K562 (cell line): ENCODE data around the gene LMO4. TPM values are rescaled to one million over a fixed set of nuclear protein-coding genes. Genes with fewer than 3 reads are reported as not detected.
A peak's percentile ranks its signal among the peaks of the same experiment; 100 is the strongest.

ENCODE experiments used
- ATAC-seq: fragments of 200-7000 bp; cut with Tn5 transposase; 3 replicates; pipeline ENCODE4 v1.9.1; 2020; ENCODE audit warnings: moderate library complexity
- BruUV-seq: library from RNA; stranded (reverse); fragments of 400-500 nt; replicated peaks from 2 replicates; lab custom pipeline; 2021; lab: Mats Ljungman, UMichigan
- CTCF ChIA-PET: fragments of 300-600 bp; formaldehyde crosslinking; extraction: SDS; loops from one replicate; lab custom pipeline; 2021; ENCODE audit warnings: low intra/inter-chr PET ratio; lab: Yijun Ruan, JAX
- POLR2A ChIA-PET: fragments of 300-600, 350-650 bp; sonication (Branson Sonifier 250); formaldehyde crosslinking; extraction: SDS; loops from one replicate; lab custom pipeline; 2021; ENCODE audit warnings: antibody characterized with exemption, inconsistent platforms; lab: Yijun Ruan, JAX
- DNase-seq, 4 experiments: peaks; one replicate each; pipeline versions ENCODE4 v3.0.0 to v3.0.0-alpha.2; 2011 to 2018; ENCODE audit warnings: low spot score in 3 of 4, mixed read lengths in 3 of 4; ENCODE audit errors: extremely low read depth in 1 of 4
- FAIRE-seq: peaks from 2 replicates; lab custom pipeline; 2011; peaks lifted over from hg19 to GRCh38; lab: Jason Lieb, UNC
- H2AFZ ChIP-seq: 2 replicates; pipeline ENCODE4 v1.6.0; 2011; ENCODE audit warnings: low read depth, low read length, control low read depth, inconsistent platforms
- H3K27ac ChIP-seq: fragments of 200-600 bp; 3 replicates; pipeline ENCODE4 v1.8.0; 2011; ENCODE audit warnings: low read depth, mild to moderate bottlenecking, control low read depth, inconsistent platforms, low read length, moderate library complexity, mixed read lengths; ENCODE audit errors: extremely low read depth
- H3K27me3 ChIP-seq, 2 experiments: fragments of 300-600 bp in 1 of 2; 2 replicates in 1 of 2; 3 replicates in 1 of 2; pipeline versions ENCODE4 v1.6.0 to v1.8.0; 2011; ENCODE audit warnings: inconsistent platforms in 2 of 2, low read length in 2 of 2, mild to moderate bottlenecking in 1 of 2, mixed read lengths in 1 of 2, moderate library complexity in 1 of 2; ENCODE audit not compliant: control insufficient read depth in 2 of 2, insufficient read depth in 2 of 2
- H3K36me3 ChIP-seq: fragments of 300-600 bp; 3 replicates; pipeline ENCODE4 v1.8.0; 2011; ENCODE audit warnings: mild to moderate bottlenecking, low read length, inconsistent platforms; ENCODE audit not compliant: control insufficient read depth, insufficient read depth
- H3K4me1 ChIP-seq, 2 experiments: fragments of 200-600 bp in 1 of 2; replicated peaks in 1 of 2; 2 replicates in 1 of 2; 3 replicates in 1 of 2; pipeline versions ENCODE4 v1.5.1 to v1.8.0; 2011; ENCODE audit warnings: inconsistent platforms in 2 of 2, low read length in 2 of 2, mild to moderate bottlenecking in 1 of 2, mixed read lengths in 1 of 2, moderate library complexity in 1 of 2; ENCODE audit not compliant: control insufficient read depth in 2 of 2, insufficient read depth in 2 of 2
- H3K4me2 ChIP-seq: 2 replicates; pipeline ENCODE4 v1.6.1; 2011; ENCODE audit warnings: low read length, control low read depth, inconsistent platforms, mixed read lengths; ENCODE audit not compliant: insufficient read depth
- H3K4me3 ChIP-seq: fragments of 200-600 bp; sonication (generic), shearing (Covaris generic); 2 replicates; pipeline ENCODE4 v1.5.1; 2016; ENCODE audit warnings: control low read depth, inconsistent platforms
- H3K79me2 ChIP-seq: fragments of 200-600 bp; 3 replicates; pipeline ENCODE4 v1.8.0; 2011; ENCODE audit warnings: low read length, inconsistent platforms; ENCODE audit not compliant: control insufficient read depth, insufficient read depth
- H3K9ac ChIP-seq, 2 experiments: 2 replicates each; pipeline versions ENCODE4 v1.6.0 to v1.6.1; 2011; ENCODE audit warnings: low read depth in 2 of 2, low read length in 2 of 2, control low read depth in 1 of 2, inconsistent platforms in 1 of 2, mild to moderate bottlenecking in 1 of 2, mixed read lengths in 1 of 2; ENCODE audit not compliant: insufficient read depth in 1 of 2
- H3K9me1 ChIP-seq: one replicate; pipeline ENCODE4 v1.6.0; 2011; ENCODE audit warnings: inconsistent platforms, mild to moderate bottlenecking, low read length, moderate library complexity; ENCODE audit not compliant: control insufficient read depth, insufficient read depth
- H3K9me3 ChIP-seq: replicated peaks from 2 replicates; pipeline ENCODE4 v1.5.1; 2011; ENCODE audit warnings: low read depth, low read length, inconsistent platforms; ENCODE audit not compliant: control insufficient read depth, insufficient read depth
- H4K20me1 ChIP-seq: replicated peaks from 2 replicates; pipeline ENCODE4 v1.6.1; 2011; ENCODE audit warnings: low read length, inconsistent platforms, mixed read lengths; ENCODE audit not compliant: control insufficient read depth, insufficient read depth
- CAMTA2 ChIP-seq: fragments of 250-450 bp; sonication (Bioruptor Pico); conservative IDR thresholded peaks from 2 replicates; pipeline ENCODE4 v1.5.1; 2022
- CHD1 ChIP-seq: fragments of 200-600 bp; sonication (generic); IDR thresholded peaks from one replicate; pipeline ENCODE4 v1.6.1; 2012; ENCODE audit warnings: mild to moderate bottlenecking, moderate library complexity, low read length, inconsistent platforms
- EGR1 ChIP-seq: fragments of 450-650 bp; conservative IDR thresholded peaks from 2 replicates; pipeline ENCODE4 v1.6.1; 2017; ENCODE audit warnings: mild to moderate bottlenecking
- ESRRB ChIP-seq: fragments of 250-450 bp; sonication (Bioruptor Pico); IDR thresholded peaks from 2 replicates; pipeline ENCODE4 v1.5.0; 2020; ENCODE audit warnings: mild to moderate bottlenecking, moderate library complexity, borderline replicate concordance
- FOXK1 ChIP-seq: sonication (generic); formaldehyde crosslinking; IDR thresholded peaks from 2 replicates; pipeline ENCODE4 v1.8.0; 2022; ENCODE audit warnings: missing genetic modification reagents, mild to moderate bottlenecking, borderline replicate concordance
- PHB ChIP-seq: fragments of 250-450 bp; sonication (Bioruptor Pico); IDR thresholded peaks from 2 replicates; pipeline ENCODE4 v1.5.0; 2021
- YY1 ChIP-seq, 3 experiments: IDR thresholded peaks; 2 replicates each; pipeline ENCODE4 v1.6.1; 2011; ENCODE audit warnings: low read length in 2 of 3, mild to moderate bottlenecking in 2 of 3, moderate library complexity in 2 of 3, borderline replicate concordance in 1 of 3, control low read depth in 1 of 3, low read depth in 1 of 3; ENCODE audit not compliant: insufficient read depth in 3 of 3, insufficient replicate concordance in 2 of 3, control insufficient read depth in 1 of 3, insufficient read length in 1 of 3; ENCODE audit errors: extremely low read depth in 1 of 3
- WGBS: fragments of 100-300 bp; shearing (Covaris generic); methylation state at CpG from one replicate; pipeline ENCODE4 v1.1.6; 2016; ENCODE audit warnings: low coverage, mixed read lengths; ENCODE audit not compliant: insufficient coverage; ENCODE audit errors: missing lambda C conversion rate; 5-methylcytosine and 5-hydroxymethylcytosine counted together
- in situ Hi-C: fragments of 300-500 bp; cut with MboI; formaldehyde crosslinking; loops from 4 replicates; pipeline ENCODE4 v1.15.0; 2018; ENCODE audit warnings: inconsistent platforms, mixed read lengths
- intact Hi-C: fragments of 100-400 bp; cut with micrococcal nuclease; formaldehyde crosslinking; loops from 2 replicates; pipeline ENCODE4 v1.14.2; 2022
- polyA plus RNA-seq, 8 experiments: library from polyadenylated mRNA; depleted of rRNA in 4 of 8; stranded (reverse) in 5 of 8; unstranded in 3 of 8; fragments of >200 nt; fragmentation: Nextera tagmentation in 2 of 8; fragmentation: Illumina TruSeq in 1 of 8; extraction: Ambion mirVana in 2 of 8; extraction: Trizol in 1 of 8; gene quantifications; 2 replicates each; pipeline versions ENCODE4 v1.2.1 to v1.2.3, GENCODE V29; 2011 to 2014; ENCODE audit warnings: inconsistent platforms in 1 of 8, missing spikeins in 1 of 8
- total RNA-seq, 7 experiments: library from RNA; depleted of rRNA in 6 of 7; stranded (reverse); fragments of >200 nt in 6 of 7; fragmentation: Illumina TruSeq in 2 of 7; extraction: Trizol in 2 of 7; gene quantifications; 2 replicates each; pipeline versions ENCODE4 v1.2.1 to v1.2.3, GENCODE V29; 2011 to 2021; ENCODE audit warnings: low replicate concordance in 1 of 7
- TF ChIP-seq, protein P1 (sequence below): fragments of 450-650 bp; IDR thresholded peaks from one replicate; pipeline ENCODE4 v1.6.1; 2018; ENCODE audit warnings: mild to moderate bottlenecking, moderate library complexity; ENCODE audit not compliant: partially characterized antibody
- TF ChIP-seq, protein P2 (sequence below), 3 experiments: IDR thresholded peaks in 2 of 3; conservative IDR thresholded peaks in 1 of 3; 2 replicates each; pipeline ENCODE4 v1.5.1; 2011 to 2012; ENCODE audit warnings: low read length in 3 of 3, mild to moderate bottlenecking in 3 of 3, control low read depth in 2 of 3, improper control_type of control experiment in 1 of 3, inconsistent platforms in 1 of 3, low read depth in 1 of 3, mixed read lengths in 1 of 3, moderate library complexity in 1 of 3; ENCODE audit not compliant: insufficient read depth in 2 of 3
- TF ChIP-seq, protein P3 (sequence below): fragments of 200-400 bp; formaldehyde crosslinking; IDR thresholded peaks from 2 replicates; pipeline ENCODE4 v1.6.1; 2017; ENCODE audit warnings: mild to moderate bottlenecking, low read depth, low read length, moderate library complexity

Gene LMO4
- total and polyA plus RNA-seq, 9 of the 15 experiments (the other 6 are each of a cell fraction or from before 2014, with no cell fraction given) = 3.1 to 35.3 (median 22.4) TPM

DNA sequence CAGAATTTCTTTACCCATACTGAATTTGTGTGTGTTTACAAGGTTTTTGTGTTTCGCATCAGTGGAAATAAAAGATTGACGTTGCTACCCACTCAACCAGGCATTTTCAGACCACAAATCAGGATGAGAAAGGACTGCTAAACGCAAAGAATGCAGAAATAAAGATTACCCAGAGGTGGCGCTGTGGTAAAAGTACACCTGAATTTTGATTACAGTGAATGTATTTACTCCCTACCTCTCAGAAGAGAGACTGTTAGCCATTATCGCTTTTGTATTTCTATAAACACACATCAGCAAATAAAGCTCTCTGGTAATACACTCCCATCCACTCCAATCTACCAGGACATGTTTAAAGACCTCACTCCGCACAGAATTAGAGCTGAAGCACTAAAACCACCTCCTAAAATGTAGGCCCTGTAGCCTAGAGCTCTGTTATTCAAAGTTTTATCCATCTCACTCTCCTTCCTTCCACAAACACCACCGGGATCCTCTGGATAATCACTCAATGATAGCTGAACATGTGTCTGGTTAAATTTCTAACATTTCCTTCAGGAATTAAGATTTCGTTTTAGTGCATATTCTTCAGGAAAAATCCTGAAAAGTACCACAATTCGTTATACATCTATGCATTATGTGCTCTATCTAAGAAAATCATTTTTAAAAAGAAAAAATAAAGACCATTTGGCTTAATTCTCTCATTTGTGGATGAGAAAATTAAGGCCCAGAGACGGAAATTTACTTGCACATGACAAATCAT is 2.5 kb upstream of the LMO4 start (continued):
- no peak for TF ChIP-seq FOXK1 (CRISPR knock-in tag)

DNA sequence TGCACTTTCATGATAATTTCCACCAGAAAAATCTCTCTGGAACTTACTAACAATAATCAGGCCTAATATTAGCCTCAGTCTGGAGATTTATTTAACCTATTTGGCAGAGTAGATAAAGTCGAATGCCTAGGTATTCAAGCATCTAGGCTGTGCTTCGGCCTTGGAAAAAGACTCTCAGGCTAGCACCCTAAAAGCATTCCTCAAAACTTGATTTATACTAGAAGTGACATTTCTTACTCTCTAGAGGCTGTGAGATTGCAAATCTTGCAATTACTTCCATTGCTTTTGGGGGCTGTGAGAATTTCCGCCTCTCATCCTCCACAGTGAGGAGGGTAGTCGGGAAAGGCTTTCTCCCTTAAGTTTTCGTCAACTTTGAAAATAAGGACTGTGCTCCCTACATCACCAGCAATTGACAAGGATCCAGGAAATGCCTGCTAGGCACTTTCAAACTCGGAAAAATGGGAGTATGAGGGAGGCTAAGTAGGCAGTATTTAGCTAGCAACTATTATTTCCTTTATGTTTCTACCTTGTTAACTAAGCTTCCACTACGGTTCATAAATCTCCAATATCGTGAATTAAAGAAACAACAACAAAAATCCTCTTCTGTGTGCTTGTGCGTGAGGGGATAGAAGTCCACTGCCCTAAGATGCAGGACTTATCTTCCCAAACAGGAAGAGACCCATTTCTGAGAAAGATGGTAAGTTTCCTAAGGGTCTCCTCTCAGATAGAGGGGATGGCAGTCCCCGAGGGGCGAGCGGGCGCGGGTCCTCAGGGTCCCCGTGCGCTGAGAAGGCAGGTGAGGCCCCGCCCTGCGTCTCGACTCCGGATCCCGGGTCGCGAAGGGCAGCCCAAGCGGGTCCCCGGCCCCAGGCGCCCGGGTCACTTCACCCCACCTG is 1.1 kb upstream of the LMO4 start:
- ATAC-seq = no peak; the same call in 1 of the 3 replicates
- intact Hi-C loops = loop anchor here (2.0 kb wide), 1 partner anchor 123 kb away; no protein-coding TSS in a partner anchor
- H3K4me1 ChIP-seq = peaks cover 9 to 13% of the 10 kb centered on the region in 2 experiments; a peak in 4 of 5 replicates
- no peaks in the 10 kb centered on the region for H3K27me3 ChIP-seq
- H3K27ac ChIP-seq = peak overlapping the region; percentile 84
- no peaks in the 10 kb centered on the region; the same call in 1 of the 2 replicates for H4K20me1 ChIP-seq
- in situ Hi-C loops = no loop called here
- 11% methylated on average over 25 of the region's 27 CpGs for WGBS
- peak in 1 of 4 experiments; percentile 6 for DNase-seq
- ChIA-PET CTCF (interaction anchor here (0.6 kb wide), 1 partner anchor 46 kb away, joined by 3 read pairs; no protein-coding TSS in a partner anchor), POLR2A (interaction anchor here (0.5 to 1.6 kb wide), 6 partner anchors 8 to 1765 kb away, joined by 3 to 11 read pairs (median 3); no protein-coding TSS in a partner anchor)
- peak overlapping the region; percentile 77 for H3K4me2 ChIP-seq
- H3K9me3 ChIP-seq = no peaks in the 10 kb centered on the region
- H3K4me3 ChIP-seq = peak overlapping the region; percentile 80
- H3K9me1 ChIP-seq = no peaks in the 10 kb centered on the region
- H3K79me2 ChIP-seq = peaks cover 26% of the 10 kb centered on the region
- peak overlapping the region; percentile 82 for H2AFZ ChIP-seq
- FAIRE-seq = no peak
- H3K9ac ChIP-seq = peak overlapping the region; percentile 70 to 85
- BruUV-seq = TSS peak; percentile 98
- H3K36me3 ChIP-seq = peaks cover 4% of the 10 kb centered on the region; the same call in 2 of the 3 replicates
- TF ChIP-seq, protein P1, sequence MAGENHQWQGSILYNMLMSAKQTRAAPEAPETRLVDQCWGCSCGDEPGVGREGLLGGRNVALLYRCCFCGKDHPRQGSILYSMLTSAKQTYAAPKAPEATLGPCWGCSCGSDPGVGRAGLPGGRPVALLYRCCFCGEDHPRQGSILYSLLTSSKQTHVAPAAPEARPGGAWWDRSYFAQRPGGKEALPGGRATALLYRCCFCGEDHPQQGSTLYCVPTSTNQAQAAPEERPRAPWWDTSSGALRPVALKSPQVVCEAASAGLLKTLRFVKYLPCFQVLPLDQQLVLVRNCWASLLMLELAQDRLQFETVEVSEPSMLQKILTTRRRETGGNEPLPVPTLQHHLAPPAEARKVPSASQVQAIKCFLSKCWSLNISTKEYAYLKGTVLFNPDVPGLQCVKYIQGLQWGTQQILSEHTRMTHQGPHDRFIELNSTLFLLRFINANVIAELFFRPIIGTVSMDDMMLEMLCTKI = no peak
- TF ChIP-seq CAMTA2 (CRISPR knock-in tag) = no peak
- no peak for TF ChIP-seq ESRRB (CRISPR knock-in tag)
- 0 out of 2 replicates have a peak, but pooled peaks have one; percentile 9 for TF ChIP-seq EGR1
- TF ChIP-seq PHB (CRISPR knock-in tag) = no peak
- TF ChIP-seq, protein P2, sequence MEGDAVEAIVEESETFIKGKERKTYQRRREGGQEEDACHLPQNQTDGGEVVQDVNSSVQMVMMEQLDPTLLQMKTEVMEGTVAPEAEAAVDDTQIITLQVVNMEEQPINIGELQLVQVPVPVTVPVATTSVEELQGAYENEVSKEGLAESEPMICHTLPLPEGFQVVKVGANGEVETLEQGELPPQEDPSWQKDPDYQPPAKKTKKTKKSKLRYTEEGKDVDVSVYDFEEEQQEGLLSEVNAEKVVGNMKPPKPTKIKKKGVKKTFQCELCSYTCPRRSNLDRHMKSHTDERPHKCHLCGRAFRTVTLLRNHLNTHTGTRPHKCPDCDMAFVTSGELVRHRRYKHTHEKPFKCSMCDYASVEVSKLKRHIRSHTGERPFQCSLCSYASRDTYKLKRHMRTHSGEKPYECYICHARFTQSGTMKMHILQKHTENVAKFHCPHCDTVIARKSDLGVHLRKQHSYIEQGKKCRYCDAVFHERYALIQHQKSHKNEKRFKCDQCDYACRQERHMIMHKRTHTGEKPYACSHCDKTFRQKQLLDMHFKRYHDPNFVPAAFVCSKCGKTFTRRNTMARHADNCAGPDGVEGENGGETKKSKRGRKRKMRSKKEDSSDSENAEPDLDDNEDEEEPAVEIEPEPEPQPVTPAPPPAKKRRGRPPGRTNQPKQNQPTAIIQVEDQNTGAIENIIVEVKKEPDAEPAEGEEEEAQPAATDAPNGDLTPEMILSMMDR (IDR thresholded peaks at IDR 0.05 in 2 of 3, conservative IDR thresholded peaks at IDR 0.05 in 1 of 3; ENCODE audit: insufficient read depth in 2 of 3, low read depth in 1 of 3, low read length in 3 of 3) = no peak
- no peak for TF ChIP-seq CHD1
- no peak for TF ChIP-seq YY1 (IDR thresholded peaks at IDR 0.05; ENCODE audit: borderline replicate concordance in 1 of 3, control insufficient read depth in 1 of 3, extremely low read depth in 1 of 3, insufficient read depth in 3 of 3, insufficient read length in 1 of 3, insufficient replicate concordance in 2 of 3, low read depth in 1 of 3, low read length in 2 of 3)
- TF ChIP-seq, protein P3, sequence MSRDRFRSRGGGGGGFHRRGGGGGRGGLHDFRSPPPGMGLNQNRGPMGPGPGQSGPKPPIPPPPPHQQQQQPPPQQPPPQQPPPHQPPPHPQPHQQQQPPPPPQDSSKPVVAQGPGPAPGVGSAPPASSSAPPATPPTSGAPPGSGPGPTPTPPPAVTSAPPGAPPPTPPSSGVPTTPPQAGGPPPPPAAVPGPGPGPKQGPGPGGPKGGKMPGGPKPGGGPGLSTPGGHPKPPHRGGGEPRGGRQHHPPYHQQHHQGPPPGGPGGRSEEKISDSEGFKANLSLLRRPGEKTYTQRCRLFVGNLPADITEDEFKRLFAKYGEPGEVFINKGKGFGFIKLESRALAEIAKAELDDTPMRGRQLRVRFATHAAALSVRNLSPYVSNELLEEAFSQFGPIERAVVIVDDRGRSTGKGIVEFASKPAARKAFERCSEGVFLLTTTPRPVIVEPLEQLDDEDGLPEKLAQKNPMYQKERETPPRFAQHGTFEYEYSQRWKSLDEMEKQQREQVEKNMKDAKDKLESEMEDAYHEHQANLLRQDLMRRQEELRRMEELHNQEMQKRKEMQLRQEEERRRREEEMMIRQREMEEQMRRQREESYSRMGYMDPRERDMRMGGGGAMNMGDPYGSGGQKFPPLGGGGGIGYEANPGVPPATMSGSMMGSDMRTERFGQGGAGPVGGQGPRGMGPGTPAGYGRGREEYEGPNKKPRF = no peak
